ENCODE results near the gene FXYD7. TPM values are rescaled to one million over a fixed set of nuclear protein-coding genes. Genes with fewer than 3 reads are reported as not detected.
"Not testable (repeated sequence)": the region's sequence is repeated elsewhere in the genome, so short reads cannot be mapped to it uniquely, and the experiment has no call there.

FXYD7 gene
- total RNA-seq, 2 donors from 2014 or later: not detected

DNA sequence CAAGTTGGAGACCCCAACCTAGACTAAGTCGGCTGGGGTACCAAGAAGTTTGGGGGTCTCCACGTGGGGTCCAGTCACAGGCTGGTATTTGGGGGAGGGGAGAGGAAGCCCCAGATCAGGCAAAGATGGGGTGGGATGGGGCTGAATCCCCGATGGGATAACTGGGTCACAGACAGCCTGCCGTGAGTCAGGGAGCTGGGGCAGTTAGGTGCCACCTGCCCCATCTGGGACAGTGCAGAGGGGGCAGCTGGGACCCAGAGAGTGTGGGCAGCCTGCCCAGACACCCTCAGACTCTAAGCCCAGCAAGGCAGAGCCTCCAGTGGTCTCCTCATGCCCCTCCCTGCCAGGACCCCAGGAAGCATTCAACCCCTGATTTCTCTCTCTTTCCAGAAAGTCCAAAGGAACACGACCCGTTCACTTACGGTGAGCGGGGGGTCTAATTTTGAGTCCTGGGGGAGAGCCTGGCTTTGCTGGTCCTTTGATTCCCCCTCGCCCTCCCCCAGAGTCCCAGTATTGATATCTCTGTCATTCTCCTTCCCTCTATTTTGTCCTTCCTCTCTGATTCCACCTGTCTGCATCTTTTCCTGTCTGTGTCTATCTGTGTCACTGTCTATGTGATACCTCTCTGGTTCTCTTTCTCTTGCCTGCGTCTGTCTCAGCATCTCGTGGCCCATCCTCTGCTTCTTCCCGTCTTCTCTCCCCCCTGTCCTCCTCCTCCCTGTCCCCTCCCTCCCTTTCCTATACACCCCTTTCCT is 2.7 kb upstream of the FXYD7 start:
- ATAC-seq (no peak), DNase-seq (no peak)
- intact Hi-C loops (cut with DNase I): loop anchor here in 1 of 2 donors (5.0 kb wide), 1 partner anchor 127 kb away; the partner anchor contains the start of gene USF2

DNA sequence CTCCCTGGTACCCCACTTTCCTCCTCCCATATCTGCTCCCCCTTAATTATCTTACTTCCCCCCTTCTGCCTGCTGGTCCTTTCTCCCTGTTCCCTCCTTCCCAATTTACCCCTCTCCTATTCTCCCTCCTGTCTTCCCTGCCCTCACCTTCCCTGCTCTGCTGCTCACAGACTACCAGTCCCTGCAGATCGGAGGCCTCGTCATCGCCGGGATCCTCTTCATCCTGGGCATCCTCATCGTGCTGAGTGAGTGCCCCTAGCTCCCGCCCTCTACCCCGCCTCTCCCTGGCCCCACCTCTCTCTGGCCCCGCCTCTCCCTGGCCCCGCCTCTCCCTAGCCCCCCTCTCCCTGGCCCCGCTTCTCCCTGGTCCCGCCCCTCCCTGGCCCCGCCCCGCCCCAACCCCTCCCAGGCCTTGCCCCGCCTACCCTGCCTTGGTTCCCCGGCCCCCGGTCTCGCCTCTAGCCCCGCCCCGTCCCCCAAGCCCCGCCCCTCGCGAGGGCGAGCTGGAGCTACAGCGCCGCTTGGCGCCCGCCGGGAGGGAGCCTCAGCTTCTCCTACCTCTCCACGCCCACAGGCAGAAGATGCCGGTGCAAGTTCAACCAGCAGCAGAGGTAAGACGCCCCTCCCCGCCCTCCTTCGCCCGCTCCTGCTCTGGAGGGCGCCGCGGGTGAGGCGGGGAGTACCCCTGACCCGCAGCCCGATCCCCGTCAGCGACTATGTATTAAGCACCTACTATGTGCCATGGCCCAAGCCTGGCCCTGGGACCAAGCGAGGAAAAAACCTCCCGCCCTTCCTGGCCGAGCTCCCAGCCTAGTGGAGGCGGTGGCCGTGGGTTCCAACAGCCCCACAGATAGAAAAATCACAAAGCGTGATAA is 1.9 kb upstream of the FXYD7 start:
- intact Hi-C loops (cut with DNase I): loop anchor here in 1 of 2 donors (5.0 kb wide), 1 partner anchor 126 kb away; the partner anchor contains the start of gene USF2
- DNase-seq (peak; percentile 95), ATAC-seq (peak; percentile 68 to 73)

DNA sequence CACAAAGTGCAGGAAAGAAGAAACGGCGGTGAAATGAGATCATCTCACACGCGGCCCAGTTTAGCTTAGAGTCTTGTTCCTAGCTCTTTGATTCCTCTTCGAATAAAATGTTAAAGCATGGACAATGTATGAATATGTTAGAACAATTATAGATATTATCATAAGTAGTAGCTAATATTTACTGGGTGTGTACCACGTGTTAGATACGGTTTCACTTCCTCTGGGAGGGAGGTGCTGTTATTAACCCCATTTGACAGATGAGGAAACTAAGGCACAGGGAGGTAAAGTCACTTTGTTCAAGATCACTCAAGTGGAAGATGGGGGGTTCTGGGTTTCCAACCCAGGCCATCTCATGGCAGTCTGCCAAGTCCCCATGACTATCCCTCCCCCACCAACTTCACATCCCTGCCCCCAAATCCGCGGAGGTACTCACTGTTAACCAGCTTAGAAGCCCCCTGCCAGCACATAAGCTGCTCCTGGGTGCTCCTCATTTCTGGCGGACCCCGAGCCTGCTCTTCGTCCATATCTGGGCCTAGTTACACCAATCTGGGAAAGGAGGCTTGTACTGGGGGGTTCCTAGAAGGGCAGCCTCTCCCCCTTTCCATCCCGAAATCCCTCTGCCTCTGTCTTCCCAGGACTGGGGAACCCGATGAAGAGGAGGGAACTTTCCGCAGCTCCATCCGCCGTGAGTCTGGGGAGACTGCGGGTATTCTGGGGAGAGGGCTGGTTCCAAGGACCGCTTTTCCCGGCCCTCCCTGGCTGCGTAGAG is 1.0 kb upstream of the FXYD7 start:
- intact Hi-C loops (cut with DNase I): loop anchor here in 1 of 2 donors (5.0 kb wide), 1 partner anchor 125 kb away; the partner anchor contains the start of gene USF2
- ATAC-seq: no peak
- DNase-seq: no peak

DNA sequence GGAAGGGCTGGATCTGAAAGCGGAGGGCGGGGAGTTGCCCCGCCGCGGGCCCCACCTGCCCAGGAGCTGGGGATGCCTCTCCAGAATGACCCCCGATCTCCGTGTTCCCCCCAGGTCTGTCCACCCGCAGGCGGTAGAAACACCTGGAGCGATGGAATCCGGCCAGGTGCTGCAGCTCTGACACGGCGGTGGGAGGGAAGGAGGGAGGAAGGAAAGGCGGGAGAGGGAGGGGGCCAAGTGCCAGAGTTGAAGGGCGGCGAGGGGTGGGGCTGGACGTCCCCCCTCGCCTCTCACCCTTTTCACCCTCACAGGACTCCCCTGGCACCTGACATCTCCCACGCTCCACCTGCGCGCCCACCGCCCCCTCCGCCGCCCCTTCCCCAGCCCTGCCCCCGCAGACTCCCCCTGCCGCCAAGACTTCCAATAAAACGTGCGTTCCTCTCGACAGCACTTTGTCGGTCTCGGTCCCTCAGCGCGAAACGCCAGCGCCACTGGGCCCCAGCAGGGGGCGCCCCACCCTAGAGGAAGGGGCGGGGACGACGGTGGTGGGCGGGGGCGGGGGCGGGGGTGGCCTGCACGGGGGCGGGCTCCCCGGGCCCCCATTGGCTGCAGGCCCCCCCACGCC is 337 bp upstream of the FXYD7 start:
- no peak for ATAC-seq
- peak; percentile 62 for DNase-seq
- intact Hi-C loops (cut with DNase I): loop anchor here in 1 of 2 donors (5.0 kb wide), 1 partner anchor 125 kb away; the partner anchor contains the start of gene USF2

DNA sequence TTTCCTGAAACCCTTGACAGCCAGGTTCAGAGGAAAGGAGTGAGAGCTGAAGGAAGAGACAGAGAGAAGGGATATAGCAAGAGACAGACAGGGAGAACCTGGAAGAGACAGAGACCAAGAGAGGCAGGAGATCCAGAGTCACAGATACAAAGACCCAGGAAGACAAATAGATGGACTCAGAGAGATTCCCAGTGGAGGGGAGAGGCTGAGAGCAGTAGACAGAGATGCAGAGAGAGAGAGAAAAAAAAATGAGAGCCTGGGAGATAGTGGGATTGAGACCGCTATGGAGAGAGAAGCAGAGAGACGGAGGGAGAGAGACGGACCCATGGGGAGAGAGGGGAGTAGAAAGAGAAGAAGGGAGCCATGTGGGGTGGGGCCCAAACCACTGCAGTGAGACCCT is 763 bp downstream of the FXYD7 start:
- no peak for ATAC-seq
- no peak for DNase-seq
- intact Hi-C loops (cut with DNase I): loop anchor here in 1 of 2 donors (5.0 kb wide), 1 partner anchor 123 kb away; the partner anchor contains the start of gene USF2

DNA sequence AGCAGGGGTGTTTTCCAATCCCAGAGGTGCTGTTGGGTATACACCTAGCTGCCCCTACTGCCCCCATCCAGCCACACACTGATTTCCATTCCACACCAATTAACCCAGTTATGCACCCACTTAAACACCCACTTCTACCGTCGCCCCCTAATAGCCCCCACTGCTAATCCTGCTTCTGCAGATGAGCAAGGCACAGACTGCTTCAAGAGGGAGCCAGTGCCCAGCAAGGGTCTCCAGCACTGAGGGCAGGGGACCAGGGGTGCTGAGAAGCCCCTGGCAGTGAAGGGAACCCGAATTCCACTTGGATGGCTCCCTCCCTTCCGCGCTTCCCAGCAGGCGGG is 1.2 kb downstream of the FXYD7 start:
- intact Hi-C loops (cut with DNase I): loop anchor here in 1 of 2 donors (5.0 kb wide), 1 partner anchor 123 kb away; the partner anchor contains the start of gene USF2
- DNase-seq: no peak
- ATAC-seq: no peak

DNA sequence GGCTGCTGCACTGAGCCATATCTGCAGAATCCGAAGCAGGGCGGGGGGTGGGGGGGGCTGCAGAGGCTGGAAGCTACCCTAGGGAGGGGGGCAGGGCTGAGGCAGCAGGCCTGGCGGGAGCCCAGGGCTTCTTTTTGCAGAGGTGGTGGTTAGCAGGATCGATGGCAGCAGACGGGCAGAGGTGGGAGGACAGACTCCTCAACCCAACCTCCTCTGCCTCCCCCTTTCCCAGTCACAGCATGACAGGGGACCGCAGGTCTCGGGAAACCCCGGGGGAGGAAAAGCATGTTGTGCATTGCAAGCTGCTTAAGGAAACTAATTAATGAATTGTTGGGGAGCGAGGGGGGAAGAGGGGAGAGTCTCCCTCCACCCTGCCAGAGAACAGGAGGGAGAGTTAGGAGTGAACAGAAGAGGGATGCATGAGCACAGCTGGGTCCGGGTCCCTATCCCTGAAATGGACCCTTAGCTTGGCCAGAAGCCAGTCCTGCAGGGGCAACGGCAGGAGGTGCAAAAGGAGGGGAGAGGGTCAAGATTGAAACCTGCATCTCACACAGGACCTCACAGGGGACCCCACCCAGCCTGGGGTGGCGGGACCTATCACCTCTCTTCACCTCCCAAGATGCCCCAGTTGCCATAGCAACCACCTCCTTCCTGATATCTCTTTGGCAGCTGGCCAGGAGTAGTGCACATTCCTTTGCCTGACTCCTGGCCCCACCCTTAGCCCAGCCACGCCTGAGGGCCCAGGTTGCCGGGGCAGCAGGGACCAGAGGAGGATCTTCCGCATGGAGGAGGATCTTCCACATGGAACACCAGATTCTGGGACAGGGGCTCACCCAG is 1.8 kb downstream of the FXYD7 start:
- ATAC-seq (no peak), DNase-seq (peak; percentile 55)
- intact Hi-C loops (cut with DNase I): loop anchor here in 1 of 2 donors (5.0 kb wide), 1 partner anchor 122 kb away; the partner anchor contains the start of gene USF2

DNA sequence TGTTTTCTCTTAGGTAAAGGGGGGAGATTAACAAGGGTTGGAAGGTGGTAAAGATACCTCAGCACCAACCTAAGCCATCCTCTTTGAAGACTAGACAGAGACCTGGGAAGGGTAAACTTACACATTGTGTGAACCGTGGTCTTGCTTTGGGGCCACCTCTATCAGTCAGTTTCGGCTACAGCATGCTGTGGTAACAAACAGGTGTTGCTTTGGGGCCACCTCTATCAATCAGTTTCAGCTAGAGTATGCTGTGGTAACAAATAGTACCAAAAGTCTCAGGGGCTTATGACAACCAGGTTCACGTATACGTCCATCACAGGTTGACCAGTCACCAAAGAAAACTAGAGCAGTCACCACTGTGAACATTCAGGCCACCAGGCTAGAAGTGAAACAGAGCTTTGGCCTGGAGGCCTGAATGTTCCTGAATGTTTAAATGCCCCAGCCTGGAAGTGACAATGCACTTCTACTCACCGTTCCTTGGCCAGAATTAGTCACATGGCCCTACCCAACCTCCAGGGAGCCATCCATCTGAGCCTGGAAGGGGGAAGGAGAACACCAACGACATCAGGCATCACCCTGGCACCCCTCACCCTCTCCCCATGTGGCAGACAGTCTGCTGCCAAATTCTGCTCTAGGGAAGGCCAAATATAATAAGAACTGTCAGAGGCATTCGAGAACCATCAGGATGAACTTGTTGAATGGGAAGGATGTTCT is 3.8 kb downstream of the FXYD7 start:
- intact Hi-C loops (cut with DNase I): no loop called here
- DNase-seq (no peak), ATAC-seq (no peak)

DNA sequence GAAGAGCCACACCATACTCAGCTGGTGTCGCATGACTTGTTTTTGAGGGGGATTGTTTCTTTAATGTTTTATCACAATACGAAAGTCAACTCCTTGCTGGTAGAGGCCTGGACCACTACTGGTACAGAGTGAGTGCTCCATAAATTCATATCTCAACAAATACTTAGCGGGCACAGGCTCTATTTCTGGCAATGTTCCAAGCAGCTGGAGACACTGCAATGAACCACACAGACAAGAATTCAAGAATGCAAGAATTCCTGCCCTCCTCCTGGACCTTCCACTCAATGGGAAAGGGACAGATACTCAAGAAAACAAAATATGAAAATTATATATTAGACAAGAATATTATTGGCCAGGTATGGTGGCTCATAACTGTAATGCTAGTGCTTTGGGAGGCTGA is 6.4 kb downstream of the FXYD7 start:
- ATAC-seq: no peak

DNA sequence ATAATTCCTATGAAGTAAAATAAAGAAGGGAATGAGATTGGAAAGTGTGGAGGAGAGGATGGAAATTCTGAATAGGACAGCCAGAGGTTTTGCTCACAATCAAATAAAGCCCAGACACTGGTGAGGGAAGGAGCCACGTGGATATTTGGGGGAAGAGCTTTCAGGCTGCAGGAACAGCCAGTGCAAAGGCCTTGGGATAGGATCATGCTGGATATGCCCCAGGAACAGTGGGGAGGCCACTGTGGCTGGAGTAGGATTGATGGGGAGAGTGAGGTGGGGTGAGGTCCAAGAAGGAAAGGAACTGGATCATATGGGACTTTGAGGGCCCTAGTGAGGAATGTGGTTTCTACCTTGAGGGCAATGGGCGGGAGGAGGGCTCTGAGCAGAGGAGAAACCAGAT is 7.4 kb downstream of the FXYD7 start:
- DNase-seq (no peak), ATAC-seq (no peak)
- intact Hi-C loops (cut with DNase I): no loop called here

More for the DNA sequence above, 6.4 kb downstream of the FXYD7 start:
- no peak for DNase-seq
- intact Hi-C loops (cut with DNase I): no loop called here

DNA sequence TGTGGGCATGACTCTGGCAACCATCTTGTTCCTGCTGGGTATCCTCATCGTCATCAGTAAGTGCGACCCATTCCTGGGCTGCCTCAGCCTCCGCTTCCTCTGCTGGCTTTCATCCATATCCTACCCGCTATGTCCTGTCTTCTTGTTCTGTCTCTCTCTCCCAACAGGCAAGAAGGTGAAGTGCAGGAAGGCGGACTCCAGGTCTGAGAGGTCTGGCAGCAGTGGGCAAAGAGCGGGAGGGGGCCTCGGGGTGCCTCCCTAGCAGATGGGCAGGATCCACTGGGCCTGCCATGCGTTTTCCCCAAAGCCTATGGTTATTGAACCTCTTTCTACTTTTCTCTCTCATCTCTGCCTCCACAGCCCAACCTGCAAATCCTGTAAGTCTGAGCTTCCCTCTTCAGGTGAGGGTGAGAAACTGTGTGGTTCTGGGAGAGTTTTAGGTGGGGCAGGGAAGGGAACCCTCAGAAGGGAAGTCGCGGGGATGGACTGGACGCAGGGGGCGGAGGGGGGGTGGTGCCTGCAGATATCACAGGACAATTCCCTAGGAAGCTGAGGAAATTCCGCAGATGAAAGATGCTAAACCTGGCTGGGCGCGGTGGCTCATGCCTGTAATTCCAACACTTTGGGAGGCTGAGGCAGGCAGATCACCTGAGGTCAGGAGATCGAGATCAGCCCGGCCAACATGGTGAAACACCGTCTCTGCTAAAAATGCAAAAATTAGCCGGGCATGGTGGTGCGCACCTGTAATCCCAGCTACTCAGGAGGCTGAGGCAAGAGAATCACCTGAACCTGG is 8.4 kb downstream of the FXYD7 start:
- ATAC-seq (no peak), DNase-seq (no peak)
- intact Hi-C loops (cut with DNase I): no loop called here

DNA sequence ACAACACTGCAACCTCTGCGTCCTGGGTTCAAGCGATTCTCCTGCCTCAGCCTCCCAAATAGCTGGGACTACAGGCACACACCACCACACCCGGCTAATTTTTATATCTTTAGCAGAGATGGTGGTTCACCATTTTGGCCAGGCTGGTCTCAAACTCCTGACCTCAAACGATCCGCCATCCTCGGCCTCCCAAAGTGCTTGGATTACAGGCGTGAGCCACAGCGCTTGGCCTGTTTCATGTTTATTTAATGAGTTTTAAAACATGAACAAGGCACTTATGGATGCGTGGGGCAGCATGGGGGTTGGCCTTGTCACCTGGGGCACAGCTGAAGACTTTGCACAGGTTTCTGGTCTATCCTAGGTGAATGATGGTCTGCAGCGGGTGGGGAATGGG is 10.1 kb downstream of the FXYD7 start:
- ATAC-seq; intact Hi-C loops (cut with DNase I); DNase-seq: not testable (repeated sequence)

DNA sequence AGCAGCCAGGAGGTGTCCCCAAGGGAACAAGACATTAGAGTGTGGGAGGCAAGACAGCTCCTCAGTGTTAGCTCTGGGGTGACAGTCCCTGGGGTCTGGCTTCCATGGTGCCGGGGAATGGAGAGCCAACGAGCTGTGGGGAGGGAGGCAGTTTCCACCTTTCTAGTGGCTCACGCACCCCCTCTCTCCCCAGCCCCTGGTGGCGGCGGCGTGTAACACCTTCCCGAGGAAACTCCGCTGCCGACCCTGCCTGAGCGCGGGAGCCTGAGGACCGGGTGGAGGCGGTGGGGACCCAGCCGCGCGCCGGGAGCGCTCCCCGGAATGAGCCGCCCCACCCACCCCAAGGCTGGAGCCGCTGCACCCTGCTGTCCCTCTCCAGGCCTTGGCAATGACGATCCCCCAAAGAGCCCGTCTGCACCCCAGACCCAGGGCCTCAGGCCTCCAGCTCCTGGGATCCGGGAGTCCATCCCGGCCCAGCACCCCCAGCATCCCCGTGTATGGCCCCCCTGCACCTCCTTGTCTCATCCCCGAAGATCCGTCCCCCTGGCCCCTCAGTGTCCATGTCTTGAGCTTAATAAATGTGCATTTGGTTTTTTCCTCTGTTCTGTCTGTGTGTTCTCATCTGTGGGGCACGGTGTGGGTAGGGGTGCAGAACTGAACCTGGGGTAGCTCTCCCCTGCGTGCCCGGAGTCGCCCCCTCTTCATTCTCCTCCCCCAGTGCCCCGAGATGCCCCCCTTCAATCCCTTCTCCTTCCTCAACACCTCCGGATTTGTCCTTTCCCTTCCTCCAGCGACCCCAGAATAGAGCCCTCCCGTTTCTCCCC is 10.9 kb downstream of the FXYD7 start:
- DNase-seq (peak; percentile 56), ATAC-seq (peak; percentile 50)
- intact Hi-C loops (cut with DNase I): no loop called here

DNA sequence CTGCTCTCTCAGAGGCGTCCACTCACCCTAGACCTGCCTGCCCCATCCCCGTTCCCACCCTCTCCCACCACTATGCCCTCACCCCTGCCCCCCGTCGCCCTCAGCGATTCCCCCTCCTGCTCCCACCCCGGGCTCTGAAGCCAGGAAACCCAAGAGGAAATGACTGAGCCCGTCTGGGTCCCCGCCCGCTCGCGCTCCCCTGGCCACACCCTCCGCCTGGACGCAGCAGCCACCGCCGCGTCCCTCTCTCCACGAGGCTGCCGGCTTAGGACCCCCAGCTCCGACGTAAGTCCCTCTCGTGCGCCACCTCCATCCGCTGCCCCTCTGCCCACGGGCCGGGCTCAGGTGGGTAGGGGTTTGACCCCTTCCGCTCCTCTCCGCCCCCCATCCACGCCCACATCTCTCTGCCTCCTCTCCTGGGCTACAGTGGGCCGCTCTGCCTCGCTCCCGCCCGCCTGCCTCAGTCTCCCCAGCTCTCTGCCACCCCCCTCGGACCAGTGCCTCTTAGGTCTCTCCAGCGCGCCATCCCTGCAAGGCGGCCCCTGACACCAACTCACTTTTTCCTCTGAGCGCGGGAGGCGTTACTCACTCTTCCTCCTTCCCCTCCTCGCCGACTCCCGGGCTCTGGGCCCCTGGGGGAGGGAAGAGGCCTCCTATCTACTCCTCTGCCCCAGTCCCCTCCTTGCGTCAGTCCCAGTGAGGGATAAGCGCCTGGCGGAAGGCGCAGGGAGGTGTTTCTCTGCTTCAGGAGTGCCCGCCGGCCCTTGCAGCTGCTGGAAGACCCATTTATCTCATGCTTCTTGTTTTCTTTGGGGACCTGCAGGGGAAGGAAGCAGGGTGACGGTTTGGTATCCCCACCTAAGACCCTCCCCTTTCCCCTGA is 11.7 kb downstream of the FXYD7 start, which contains the start of gene FXYD5:
FXYD5 (plus strand) TSS at position 211 of the 882 bp plus-strand sequence. CDS start 816 bp downstream, outside the sequence.
- ATAC-seq (peak; percentile 86 to 90), DNase-seq (peak; percentile 84)
- intact Hi-C loops (cut with DNase I): no loop called here
